HEK293 (cell line): ENCODE measurements around the gene EPG5.

ENCODE experiments used
- CTCF ChIP-seq: fragments of 450-650 bp; formaldehyde crosslinking; IDR thresholded peaks from 2 replicates; pipeline ENCODE4 v1.5.1; 2016; ENCODE audit warnings: missing biosample characterization, missing genetic modification characterization
- PRDM2 ChIP-seq: fragments of 450-650 bp; formaldehyde crosslinking; IDR thresholded peaks from 2 replicates; pipeline ENCODE4 v1.5.1; 2016; ENCODE audit warnings: missing biosample characterization, missing genetic modification characterization, borderline replicate concordance
- REST ChIP-seq: fragments of 450-650 bp; formaldehyde crosslinking; IDR thresholded peaks from 2 replicates; pipeline ENCODE4 v1.5.1; 2016; ENCODE audit warnings: missing biosample characterization, missing genetic modification characterization
- ZEB2 ChIP-seq: fragments of 450-650 bp; formaldehyde crosslinking; IDR thresholded peaks from 2 replicates; pipeline ENCODE4 v1.5.1; 2016; ENCODE audit warnings: missing biosample characterization, missing genetic modification characterization
- ZNF362 ChIP-seq: fragments of 450-650 bp; formaldehyde crosslinking; IDR thresholded peaks from 2 replicates; pipeline ENCODE4 v1.5.1; 2016; ENCODE audit warnings: missing biosample characterization, missing genetic modification characterization
- ZNF423 ChIP-seq: fragments of 450-650 bp; formaldehyde crosslinking; IDR thresholded peaks from 2 replicates; pipeline ENCODE4 v1.5.1; 2016; ENCODE audit warnings: missing biosample characterization, missing genetic modification characterization
- ZNF639 ChIP-seq: fragments of 450-650 bp; formaldehyde crosslinking; IDR thresholded peaks from 2 replicates; pipeline ENCODE4 v1.5.1; 2016; ENCODE audit warnings: missing biosample characterization, missing genetic modification characterization

- TF ChIP-seq REST (tag by site-specific recombination) (no peak), PRDM2 (tag by site-specific recombination) (no peak), ZEB2 (tag by site-specific recombination) (no peak), ZNF423 (no peak), CTCF (tag by site-specific recombination) (no peak), ZNF362 (no peak), ZNF639 (tag by site-specific recombination) (no peak)
These were observed 165.6 kb downstream of the EPG5 start for GRCh38 chr18:45801416-45802004.
